HS-5 (cell line): ENCODE results near the gene FABP2.
"Not testable (repeated sequence)": the region's sequence is repeated elsewhere in the genome, so short reads cannot be mapped to it uniquely, and the experiment has no call there.

Experiments
- DNase-seq: peaks from one replicate; pipeline ENCODE4 v3.0.0-alpha.2; 2012; ENCODE audit warnings: low read depth

FABP2 gene

GRCh38 chr4:119321921-119322687 lies at the start of gene FABP2:
FABP2 (minus strand) TSS chr4:119322138; CDS start chr4:119322102, 36 bp downstream.
- no peak for DNase-seq

- not testable (repeated sequence) for DNase-seq
These were observed 49.2 kb upstream of the FABP2 start for GRCh38 chr4:119370951-119371683.

- not testable (repeated sequence) for DNase-seq
These were observed 48.5 kb upstream of the FABP2 start for GRCh38 chr4:119370392-119370791.

GRCh38 chr4:119366802-119367201 lies 44.9 kb upstream of the FABP2 start:
- DNase-seq, result not testable (repeated sequence)

GRCh38 chr4:119364203-119364602 lies 42.3 kb upstream of the FABP2 start:
- DNase-seq, result not testable (repeated sequence)

- DNase-seq, result not testable (repeated sequence)
These were observed 41.4 kb upstream of the FABP2 start for GRCh38 chr4:119363372-119363771.

- not testable (repeated sequence) for DNase-seq
These were observed 40.5 kb upstream of the FABP2 start for GRCh38 chr4:119362413-119362812.

GRCh38 chr4:119359873-119360272 lies 37.9 kb upstream of the FABP2 start:
- not testable (repeated sequence) for DNase-seq

GRCh38 chr4:119356796-119357195 lies 34.9 kb upstream of the FABP2 start:
- DNase-seq, result not testable (repeated sequence)

GRCh38 chr4:119356041-119356440 lies 34.1 kb upstream of the FABP2 start:
- not testable (repeated sequence) for DNase-seq

GRCh38 chr4:119353364-119353763 lies 31.4 kb upstream of the FABP2 start:
- not testable (repeated sequence) for DNase-seq

GRCh38 chr4:119348169-119348568 lies 26.2 kb upstream of the FABP2 start:
- DNase-seq, result not testable (repeated sequence)

GRCh38 chr4:119343293-119343692 lies 21.4 kb upstream of the FABP2 start:
- not testable (repeated sequence) for DNase-seq

GRCh38 chr4:119339895-119340294 lies 18.0 kb upstream of the FABP2 start:
- not testable (repeated sequence) for DNase-seq

- DNase-seq, result no peak
These were observed 15.1 kb upstream of the FABP2 start for GRCh38 chr4:119337010-119337409.

GRCh38 chr4:119336332-119336979 lies 14.5 kb upstream of the FABP2 start:
- not testable (repeated sequence) for DNase-seq

GRCh38 chr4:119329835-119330620 lies 8.1 kb upstream of the FABP2 start:
- DNase-seq, result no peak

GRCh38 chr4:119328695-119329094 lies 6.8 kb upstream of the FABP2 start:
- no peak for DNase-seq

GRCh38 chr4:119317990-119318389 lies 3.9 kb downstream of the FABP2 start:
- DNase-seq, result no peak

GRCh38 chr4:119315036-119315435 lies 6.9 kb downstream of the FABP2 start:
- DNase-seq, result no peak

- no peak for DNase-seq
These were observed 7.6 kb downstream of the FABP2 start for GRCh38 chr4:119314356-119314755.

- no peak for DNase-seq
These were observed 8.7 kb downstream of the FABP2 start for GRCh38 chr4:119313237-119313636.
